Fibroblast of skin of back (primary cell): ENCODE results near the gene PPP4R2.
A peak's percentile ranks its signal among the peaks of the same experiment; 100 is the strongest.
"Not testable (repeated sequence)": the region's sequence is repeated elsewhere in the genome, so short reads cannot be mapped to it uniquely, and the experiment has no call there.

Experiments
- DNase-seq: peaks from one replicate; pipeline ENCODE4 v3.0.0-alpha.2; 2013

PPP4R2 gene

DNA sequence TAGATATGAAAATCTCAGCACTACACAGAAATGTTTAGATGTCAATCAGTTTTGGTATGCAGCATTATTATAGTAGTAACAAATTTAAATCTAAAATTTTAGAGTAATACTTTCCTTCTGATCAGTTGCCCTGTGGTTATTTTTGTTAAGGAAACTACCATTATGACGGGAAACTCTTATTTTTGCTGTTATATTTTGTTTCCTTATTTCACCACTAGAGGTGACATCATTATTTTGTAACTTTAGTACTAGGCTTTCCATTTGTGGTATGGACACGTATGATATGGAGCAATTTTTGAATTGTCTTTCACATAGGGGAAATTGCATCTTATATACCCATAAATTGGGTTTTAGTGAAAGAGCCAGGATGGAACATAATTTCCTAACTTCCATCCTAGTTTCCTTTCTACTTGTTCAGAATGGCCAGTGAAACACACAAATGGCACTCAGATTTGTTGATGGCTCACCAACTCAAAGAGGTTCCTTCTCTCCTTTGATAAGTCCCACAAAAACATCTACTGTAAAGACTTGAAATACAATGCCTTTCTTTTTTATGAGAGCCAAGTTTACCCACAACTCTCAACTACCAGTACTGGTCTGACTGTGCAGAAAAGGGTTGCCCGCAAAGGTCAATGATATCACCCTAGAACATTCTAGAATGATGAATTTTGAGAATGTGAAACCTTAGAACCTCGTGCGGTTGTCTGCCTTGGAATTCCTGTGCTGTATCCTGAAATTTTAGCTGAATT, 19.4 kb upstream of the PPP4R2 start:
- DNase-seq: no peak

DNA sequence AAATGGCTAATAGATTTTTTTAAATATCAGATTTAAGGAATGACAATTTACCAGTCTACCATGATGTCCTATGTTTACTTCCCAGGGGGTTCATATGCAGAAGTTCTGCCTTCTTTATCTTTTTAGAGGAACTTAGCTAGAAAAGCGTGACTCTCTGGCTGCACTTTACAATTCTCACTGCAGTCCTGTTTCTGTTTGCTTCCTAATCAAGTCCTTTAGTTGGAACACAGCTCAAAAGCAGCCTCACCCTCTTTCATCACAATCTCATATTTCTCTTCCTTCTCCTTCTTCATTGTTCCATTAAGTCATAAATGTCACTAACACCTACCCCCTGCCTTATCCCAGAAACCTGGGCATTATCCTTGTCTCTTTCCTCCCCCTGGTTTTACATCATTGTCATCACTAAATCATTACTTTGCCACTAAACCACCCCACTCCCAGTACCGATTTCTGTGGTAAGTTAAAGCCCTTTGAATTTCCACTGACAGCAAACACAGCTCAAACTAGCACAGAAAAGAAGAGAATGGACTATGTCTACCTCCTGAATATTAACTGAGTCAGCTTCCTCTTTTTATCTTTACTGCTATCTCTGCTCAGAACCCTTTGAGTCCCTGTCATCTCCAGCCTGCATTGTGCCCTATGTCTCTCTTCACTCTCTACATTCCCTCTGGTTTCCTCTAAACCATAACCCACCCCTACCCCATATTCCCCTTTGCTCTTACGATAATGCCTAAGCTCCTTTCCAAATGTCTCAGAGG, 13.8 kb upstream of the PPP4R2 start:
- no peak for DNase-seq

DNA sequence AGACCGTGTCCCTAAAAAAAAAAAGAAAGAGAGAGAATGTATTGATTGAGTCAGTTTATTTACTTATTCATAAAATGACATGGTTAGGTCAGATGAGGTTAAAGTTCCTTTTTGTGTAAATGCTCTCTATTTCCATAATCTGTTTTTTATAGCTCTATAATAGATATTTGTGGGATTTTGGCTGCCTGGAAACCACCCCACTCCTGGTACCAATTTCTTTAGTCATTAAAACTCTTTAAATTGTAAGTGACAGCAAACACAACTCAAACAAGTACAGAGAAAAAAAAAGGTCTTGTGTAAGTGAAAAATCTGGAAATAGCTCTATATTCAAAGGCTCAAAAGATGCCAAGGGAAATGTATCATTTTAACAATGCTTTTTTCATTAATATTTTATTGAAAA, 11.0 kb upstream of the PPP4R2 start:
- DNase-seq: no peak

DNA sequence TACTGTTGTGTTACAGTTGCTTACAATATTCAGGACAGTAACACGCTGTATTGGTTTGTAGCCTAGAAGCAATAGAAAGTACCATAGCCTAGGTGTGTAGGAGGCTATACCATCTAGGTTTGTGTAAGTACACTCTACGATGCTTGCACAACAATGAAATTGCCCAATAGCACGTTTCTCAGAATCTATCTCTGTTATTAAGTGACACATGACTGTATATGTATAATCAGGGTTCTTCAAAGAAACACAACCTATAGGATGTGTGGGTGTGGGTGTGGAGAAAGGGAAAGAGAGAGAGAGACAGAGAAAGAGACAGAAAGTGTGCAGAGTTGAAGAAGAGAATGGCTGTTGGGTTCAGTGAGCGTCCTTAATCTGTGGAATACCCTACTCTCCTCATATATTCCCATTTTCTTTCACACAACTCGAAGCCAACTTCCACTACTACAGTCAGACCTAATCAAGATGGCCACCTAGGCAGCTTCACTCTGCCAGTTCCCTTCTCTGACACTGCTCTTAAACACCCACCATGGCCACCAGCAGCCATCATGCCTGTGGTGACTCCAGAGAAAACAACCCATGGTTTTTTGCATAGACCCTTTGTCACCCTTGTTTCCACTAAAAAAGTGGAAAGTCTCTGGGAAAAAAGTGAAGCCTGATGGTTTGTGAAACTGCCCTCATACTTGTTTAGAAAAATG, 5.8 kb upstream of the PPP4R2 start:
- DNase-seq: no peak

DNA sequence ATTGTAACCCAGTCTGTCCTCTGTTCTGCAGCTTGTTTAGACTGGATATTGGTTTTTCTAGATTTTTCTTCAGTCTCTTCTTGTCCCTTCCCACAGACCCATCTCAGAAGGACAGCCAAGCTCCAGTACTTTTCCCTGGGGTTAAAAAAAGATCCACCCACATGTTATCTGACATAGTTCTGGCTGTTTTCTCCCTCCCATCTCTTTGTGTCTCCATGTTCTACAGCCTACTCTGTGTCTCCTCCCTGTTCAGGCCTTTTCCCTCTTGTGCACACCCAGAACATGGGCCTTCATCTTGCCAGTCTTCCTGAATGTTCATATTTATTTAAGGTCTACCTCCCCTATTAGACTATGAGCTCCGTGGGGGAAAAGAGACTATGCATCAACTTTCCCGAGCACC, 5.1 kb upstream of the PPP4R2 start:
- DNase-seq: no peak

DNA sequence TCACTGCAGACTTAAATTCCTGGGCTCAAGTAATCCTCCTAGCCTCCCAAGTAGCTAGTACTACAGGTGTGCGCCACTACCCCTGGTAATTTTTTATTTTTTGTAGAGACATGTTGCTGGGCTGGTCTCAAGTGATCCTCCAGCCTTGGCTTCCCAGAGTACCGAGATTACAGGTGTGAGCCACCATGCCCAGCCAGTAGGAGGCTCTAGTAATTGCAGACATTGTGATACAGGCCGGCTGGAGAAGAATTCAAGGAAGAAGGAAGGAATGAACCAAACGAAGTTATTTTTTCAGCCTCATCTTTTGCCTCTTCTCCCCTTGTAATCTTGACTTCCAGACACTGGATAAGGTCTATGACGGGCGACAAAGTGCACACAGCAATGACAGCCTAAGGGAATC, 3.2 kb upstream of the PPP4R2 start:
- DNase-seq: no peak

DNA sequence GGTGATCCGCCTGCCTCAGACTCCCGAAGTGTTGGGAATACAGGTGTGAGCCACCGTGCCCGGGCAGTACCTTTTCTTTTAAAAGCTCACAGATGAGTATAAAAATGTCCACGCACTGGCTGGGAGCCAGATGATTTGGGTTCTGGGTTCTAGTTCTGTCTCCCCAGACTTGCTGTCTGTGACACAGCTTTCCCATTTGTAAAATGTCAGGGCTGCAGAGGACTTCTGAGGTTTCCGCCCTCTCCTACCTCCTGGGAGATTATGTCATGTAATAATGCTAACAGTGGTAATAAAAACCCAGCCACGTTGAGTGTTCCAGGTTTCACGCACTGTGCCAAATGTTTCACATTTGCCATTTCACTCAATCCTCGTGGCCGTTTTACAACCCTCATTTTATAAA, 1.3 kb upstream of the PPP4R2 start:
- no peak for DNase-seq

DNA sequence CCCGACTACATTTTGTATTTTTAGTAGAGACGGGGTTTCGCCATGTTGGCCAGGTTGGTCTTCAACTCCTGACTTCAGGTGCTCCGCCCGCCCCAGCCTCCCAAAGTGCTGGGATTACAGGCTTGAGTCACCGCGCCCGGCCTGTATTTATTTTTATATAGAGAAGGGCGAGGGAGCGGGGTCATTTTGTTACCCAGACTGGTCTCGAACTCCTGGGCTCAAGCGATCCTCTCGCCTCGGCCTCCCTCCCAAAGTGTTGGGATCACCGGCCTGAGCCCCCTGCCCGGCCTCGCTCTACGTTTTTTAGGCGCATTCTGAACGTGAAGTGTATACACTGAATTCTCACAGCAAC, 514 bp upstream of the PPP4R2 start:
- DNase-seq: no peak

DNA sequence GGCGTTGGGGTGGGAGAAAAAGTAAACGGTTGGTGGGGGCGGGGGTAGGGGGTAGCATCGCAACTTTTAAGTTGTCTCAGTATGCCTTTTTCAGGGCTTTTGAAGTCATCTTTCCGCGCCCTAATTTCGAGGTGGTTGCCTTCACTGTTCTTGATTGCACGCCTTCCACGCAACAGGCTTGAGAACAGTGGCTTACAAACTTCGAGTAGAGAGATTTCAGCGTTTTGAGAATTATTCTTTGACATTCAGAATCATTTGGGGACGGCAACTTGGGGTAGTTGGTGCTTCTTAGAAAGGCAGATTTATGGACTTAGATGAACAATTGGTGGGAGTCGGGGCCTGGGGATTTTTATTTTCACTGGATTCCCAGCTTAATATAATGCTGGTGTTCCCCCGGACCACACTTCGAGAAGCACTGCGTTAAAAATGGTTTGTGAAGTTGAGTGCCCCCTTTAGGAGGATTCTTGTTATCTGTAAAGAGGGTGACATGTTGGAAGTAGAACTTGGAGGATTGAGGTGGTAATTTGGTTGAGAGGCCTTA, 880 bp downstream of the PPP4R2 start:
- peak; percentile 75 for DNase-seq

DNA sequence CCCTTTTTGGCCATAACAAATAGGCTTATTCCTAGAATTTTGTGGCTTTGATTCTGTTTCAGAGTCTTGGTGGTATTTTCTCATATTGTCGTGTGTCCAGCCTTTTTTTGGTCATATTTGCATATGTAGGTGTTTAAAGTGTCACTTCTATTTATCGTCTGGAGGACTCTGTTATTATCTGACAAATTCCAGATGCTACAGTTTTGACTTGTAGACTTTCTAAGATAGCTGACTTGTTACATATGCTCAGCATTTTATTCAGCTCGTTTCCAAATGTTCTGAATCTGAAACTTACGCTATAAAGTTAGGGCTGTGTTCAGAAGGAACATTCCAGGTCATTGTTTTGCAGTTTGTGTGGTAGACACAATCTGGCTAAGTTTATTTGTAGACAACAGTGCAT, 1.9 kb downstream of the PPP4R2 start:
- no peak for DNase-seq

DNA sequence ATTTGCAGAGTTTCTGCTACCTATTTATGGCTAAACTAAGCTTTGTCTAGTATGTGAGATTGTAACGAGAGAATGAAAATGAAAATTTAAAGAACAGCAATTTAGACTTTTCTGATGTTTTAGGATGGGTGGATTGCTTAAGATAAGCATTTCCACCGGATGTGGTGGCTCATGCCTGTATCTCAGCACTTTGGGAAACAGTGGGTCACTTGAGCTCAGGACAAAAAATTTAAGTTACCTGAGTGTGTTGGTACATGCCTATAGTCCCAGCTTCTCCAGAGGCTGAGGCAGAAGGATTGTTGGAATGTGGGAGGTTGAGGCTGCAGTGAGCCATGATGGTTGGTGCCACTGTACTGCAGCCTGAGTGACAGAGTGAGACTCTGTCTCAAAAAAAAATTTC, 3.3 kb downstream of the PPP4R2 start:
- no peak for DNase-seq

DNA sequence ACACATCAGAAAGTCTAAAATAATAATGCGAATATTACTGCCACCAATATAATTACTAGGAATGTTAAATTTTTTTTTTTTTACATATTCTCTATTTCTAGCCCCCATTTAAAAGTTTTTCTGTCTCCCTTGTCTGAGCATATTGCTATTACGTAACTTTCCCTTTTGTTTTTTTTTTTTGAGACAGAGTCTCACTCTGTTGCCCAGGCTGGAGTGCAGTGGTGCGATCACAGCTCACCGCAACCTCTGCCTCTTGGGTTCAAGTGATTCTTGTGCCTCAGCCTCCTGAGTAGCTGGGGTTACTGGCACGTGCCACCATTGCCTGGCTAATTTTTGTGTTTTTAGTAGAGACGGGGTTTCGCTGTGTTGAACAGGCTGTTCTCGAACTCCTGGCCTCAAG, 6.4 kb downstream of the PPP4R2 start:
- not testable (repeated sequence) for DNase-seq

DNA sequence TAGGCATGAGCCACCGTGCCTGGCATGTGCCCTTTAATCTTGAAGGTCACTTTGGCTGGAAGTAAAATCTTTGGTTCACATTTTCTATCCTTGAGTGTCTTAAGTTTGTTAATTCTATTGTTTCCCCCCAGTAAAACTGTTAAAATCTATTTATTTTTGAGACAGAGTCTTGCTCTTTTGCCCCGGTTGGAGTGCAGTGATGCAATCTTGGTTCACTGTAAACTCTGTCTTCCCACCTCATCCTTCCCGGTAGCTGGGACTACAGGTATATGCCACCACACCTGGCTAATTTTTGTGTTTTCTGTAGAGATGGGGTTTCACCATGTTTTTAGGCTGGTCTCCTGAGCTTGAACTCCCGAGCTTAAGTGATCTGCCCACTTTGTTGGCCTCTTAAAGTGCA, 7.7 kb downstream of the PPP4R2 start:
- DNase-seq: no peak

DNA sequence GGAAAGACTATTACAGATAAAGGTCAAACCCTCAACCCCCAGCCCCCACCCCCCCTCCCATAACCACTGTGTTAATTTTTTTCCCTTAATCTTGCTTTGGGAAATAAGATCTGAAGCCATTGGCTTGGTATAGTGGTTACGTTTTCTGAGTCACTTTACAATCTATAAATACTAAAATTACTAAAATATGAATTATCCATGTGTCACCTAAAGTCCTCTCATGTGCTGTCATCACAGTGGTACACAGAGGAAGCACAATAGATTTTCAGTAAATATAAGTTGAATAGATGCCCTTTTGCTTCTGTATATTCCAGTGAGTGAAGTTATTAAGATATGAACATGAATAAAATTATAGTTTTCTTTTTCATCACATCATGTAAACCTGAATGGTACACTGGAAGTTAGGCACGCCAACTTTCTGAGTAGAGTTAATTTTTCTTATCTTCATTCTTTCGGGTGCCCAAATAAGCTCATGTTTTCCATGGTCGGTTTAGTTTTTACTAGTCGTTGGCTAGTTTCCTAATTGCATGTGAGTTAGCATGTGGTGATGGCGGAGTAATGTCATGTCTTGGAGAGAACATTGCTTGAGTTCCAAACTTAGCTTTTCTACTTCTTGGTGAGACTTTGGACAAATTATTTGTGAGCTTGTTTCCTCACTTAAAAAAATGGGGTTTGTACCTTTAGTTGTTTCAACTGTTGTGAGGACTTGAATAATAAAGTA, 11.5 kb downstream of the PPP4R2 start:
- no peak for DNase-seq

DNA sequence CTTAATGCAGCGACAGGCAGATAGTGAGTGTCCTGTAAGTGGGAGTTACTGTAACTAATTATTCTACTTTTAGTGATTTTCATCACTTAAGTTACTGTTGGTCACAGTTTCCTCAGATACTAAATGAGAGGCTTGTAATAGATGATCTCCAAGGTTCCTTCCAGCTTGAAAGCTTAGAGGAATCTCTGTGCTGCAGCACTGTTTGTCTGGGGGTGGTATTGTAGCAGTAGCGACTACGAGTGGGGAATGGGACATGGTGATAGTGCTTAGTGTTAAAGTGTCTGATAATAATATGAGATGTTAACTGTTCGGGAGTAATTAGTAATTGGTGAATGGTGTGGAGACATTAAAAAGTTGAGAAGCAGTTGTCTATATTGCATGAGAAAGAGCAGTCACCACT, 12.4 kb downstream of the PPP4R2 start:
- DNase-seq: no peak

DNA sequence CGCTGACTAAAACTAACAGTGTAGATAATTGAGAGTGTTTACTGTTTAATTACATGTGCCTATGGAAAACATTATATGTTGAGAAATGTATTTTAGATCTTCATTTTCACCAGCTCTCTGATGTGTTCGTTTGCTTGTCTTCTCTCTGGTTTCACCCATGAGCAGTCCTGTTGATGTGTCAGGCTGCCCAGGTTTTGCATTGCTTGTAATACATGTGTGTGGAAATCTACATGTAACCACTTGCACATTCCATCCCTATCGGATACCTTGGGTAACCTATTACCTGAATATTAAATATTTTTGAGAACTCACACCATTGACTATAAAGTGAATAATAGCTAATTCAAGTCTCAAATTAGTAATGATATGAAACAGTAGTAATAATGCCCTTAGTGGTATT, 13.1 kb downstream of the PPP4R2 start:
- no peak for DNase-seq

DNA sequence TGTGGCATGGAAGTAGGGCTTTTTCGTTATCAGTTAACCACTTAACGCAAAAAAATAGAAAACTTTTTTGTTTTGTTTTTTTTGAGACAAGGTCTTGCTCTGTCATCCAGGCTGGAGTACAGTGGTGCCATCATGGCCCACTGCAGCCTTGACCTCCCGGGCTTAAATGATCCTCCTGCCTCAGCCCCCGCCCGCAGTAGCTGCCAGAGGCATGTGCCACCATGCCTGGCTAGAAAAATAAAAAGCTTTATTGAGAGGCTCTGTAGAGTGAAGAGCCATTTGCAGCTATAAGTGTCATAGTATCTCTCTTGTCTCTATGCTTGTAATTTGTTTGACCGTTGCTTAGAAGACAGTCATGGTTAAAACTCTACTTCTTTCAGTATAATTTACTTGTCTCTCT, 13.5 kb downstream of the PPP4R2 start:
- DNase-seq: no peak

DNA sequence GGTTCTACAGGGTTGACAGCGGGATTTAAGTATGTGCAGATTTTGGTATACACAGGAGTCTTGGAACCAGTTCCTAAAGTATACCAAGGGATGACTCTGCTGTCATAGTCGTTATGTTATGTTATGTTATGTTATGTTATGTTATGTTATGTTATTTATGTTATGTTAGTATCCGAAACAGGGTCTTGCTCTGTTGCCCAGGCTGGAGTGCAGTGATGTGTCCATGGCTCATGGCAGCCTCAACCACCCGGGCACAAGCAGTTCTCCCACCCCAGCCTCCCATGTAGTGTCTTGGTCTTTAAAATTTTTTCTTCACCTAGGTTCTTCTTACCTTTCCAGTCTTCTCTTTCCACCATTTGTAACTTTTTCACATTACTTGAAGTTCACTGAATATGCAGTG, 21.7 kb downstream of the PPP4R2 start:
- DNase-seq: no peak

DNA sequence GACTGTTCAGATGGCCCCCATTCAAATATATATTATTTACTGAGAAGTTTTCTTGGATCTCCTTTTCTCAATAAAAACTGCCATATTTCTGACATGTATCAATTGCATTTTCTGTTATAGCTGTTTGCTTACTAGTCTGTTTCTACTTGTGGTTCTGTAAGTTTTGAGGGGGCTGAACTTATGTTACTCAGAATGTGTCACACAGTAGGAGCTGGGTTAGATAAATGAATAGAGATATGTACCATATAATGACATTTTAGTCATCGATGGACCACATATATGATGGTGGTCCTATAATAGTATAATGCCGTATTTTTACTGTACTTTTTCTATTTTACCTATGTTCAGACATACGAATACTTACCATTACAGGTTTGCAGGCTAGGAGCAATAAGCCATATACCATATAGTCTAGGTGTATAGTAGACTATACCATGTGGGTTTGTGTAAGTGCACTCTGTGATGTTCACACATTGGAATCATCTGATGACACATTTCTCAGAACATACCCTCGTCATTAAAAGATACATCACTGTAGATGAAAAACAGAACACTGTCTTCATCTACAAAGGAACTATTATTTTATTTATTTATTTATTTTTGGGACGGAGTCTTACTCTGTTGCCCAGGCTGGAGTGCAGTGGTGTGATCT, 22.3 kb downstream of the PPP4R2 start:
- no peak for DNase-seq

DNA sequence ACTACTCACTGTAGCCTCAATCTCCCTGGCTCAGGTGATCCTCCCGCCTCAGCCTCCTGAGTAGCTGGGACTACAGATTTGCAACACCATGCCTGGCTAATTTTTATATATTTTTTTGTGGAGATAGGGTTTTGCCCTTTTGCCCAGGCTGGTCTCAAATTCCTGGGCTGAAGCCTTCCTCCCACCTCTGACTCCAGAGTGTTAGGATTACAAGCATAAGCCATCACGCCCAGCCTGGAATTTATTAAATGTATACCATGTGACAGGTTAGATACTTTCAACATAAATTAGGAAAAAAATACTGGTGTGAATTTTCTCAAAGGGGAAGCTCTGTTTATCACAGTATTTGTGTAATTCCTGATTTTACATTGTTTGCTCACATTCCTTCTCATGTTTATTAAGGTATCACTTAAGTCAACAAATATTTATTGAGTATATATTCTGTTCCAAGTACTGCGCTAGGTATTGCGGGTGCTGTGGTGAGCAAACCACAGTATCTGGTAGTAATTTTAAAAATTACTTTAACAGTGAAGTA, 24.8 kb downstream of the PPP4R2 start:
- no peak for DNase-seq

DNA sequence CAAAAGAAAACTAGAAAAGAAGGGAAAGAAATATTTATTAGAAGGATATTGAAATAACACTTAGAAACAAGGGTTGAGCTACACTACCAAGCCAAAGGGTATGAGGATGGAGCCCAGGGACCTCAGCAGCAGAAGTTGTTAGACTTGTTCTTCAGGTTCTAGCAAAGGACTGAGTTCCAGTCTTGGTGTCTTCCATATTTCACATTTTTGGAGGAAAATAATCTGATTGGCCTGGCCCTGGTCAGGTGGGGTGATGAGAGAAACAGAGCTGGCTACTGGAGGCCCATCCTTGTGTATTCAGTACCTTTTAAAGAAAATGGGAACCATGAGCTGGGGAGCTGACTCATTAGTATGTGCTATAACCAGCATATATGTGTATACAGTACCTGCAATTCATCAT, 28.2 kb downstream of the PPP4R2 start:
- no peak for DNase-seq

DNA sequence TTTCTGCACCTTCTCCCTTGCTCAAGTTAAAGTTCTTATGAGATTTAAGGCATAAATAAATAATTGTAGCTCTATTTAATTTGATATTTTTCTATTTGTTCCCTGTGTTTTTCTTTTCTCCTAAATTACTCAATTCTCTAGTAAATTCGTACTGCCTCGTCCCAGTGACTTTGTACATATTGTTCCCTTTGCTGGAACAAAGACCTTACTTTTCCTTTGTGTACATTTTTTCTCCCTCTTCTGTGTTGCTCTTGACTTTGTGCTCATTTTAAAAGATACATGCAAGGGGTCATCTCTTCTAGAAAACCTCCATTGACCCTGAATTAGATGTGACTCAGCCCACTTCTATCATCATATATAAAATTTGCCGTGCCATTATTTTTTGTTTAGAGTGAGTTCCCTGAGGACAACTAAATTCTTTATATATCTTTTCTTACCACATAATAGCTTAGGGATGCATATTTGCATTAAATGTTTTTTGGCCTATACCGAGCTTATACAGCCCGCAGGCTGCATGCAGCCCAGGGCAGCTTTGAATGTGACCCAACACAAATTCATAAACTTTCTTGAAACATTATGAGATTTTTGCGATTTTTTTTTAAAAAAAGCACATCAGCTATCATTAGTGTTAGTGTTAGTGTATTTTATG, 29.6 kb downstream of the PPP4R2 start:
- no peak for DNase-seq
